IMR-90 (cell line): ENCODE measurements around the gene CTNNA2. TPM values are rescaled to one million over a fixed set of nuclear protein-coding genes. Genes with fewer than 3 reads are reported as not detected.

Experiments used
- ATAC-seq: fragments of 200-7000 bp; cut with Tn5 transposase; 2 replicates; pipeline ENCODE4 v1.9.1; 2020; ENCODE audit warnings: low read depth, mild to moderate bottlenecking, moderate library complexity
- BruUV-seq: library from RNA; stranded (reverse); fragments of 400-500 nt; replicated peaks from 2 replicates; lab custom pipeline; 2021; lab: Mats Ljungman, UMichigan
- CTCF ChIA-PET: fragments of 300-600 bp; formaldehyde crosslinking; extraction: SDS; loops from one replicate; lab custom pipeline; 2021; ENCODE audit warnings: antibody characterized with exemption; lab: Yijun Ruan, JAX
- POLR2A ChIA-PET: fragments of 300-600 bp; sonication (Branson Sonifier 250); formaldehyde crosslinking; loops from one replicate; lab custom pipeline; 2022; ENCODE audit warnings: antibody characterized with exemption; ENCODE audit not compliant: unreplicated experiment; lab: Charles Lee
- DNase-seq: peaks from one replicate; pipeline ENCODE4 v3.0.0; 2013
- H2AFZ ChIP-seq: replicated peaks from 2 replicates; pipeline ENCODE3; 2013; ENCODE audit warnings: low read length, mild to moderate bottlenecking; ENCODE audit not compliant: poor library complexity
- H2AK5ac ChIP-seq: 2 replicates; pipeline ENCODE4 v1.6.1; 2013; ENCODE audit warnings: low read depth, low read length, inconsistent platforms
- H2AK9ac ChIP-seq: replicated peaks from 2 replicates; pipeline ENCODE3; 2013; ENCODE audit warnings: mild to moderate bottlenecking, low read depth, low read length, moderate library complexity; ENCODE audit not compliant: poor library complexity
- H2BK120ac ChIP-seq: 2 replicates; pipeline ENCODE4 v1.6.1; 2013; ENCODE audit warnings: low read depth, low read length, inconsistent platforms
- H2BK15ac ChIP-seq: 3 replicates; pipeline ENCODE4 v1.6.1; 2013; ENCODE audit warnings: low read depth, low read length, inconsistent platforms
- H2BK20ac ChIP-seq: 2 replicates; pipeline ENCODE4 v1.6.1; 2013; ENCODE audit warnings: low read depth, mild to moderate bottlenecking, inconsistent platforms, low read length, moderate library complexity
- H2BK5ac ChIP-seq: 2 replicates; pipeline ENCODE4 v1.6.1; 2013; ENCODE audit warnings: mild to moderate bottlenecking, low read depth, low read length, inconsistent platforms; ENCODE audit not compliant: poor library complexity, severe bottlenecking
- H3K14ac ChIP-seq: replicated peaks from 2 replicates; pipeline ENCODE4 v1.6.1; 2013; ENCODE audit warnings: low read depth, low read length, inconsistent platforms
- H3K18ac ChIP-seq: 2 replicates; pipeline ENCODE4 v1.6.1; 2013; ENCODE audit warnings: low read depth, low read length, control low read depth
- H3K23ac ChIP-seq: 2 replicates; pipeline ENCODE4 v1.6.1; 2013; ENCODE audit warnings: low read depth, low read length, inconsistent platforms
- H3K27ac ChIP-seq: 2 replicates; pipeline ENCODE4 v1.5.1; 2013; ENCODE audit warnings: mild to moderate bottlenecking, control low read depth, low read length; ENCODE audit not compliant: insufficient read depth
- H3K27me3 ChIP-seq: 2 replicates; pipeline ENCODE4 v1.6.1; 2013; ENCODE audit warnings: low read length; ENCODE audit not compliant: control insufficient read depth, insufficient read depth
- H3K36me3 ChIP-seq: 2 replicates; pipeline ENCODE4 v1.6.1; 2013; ENCODE audit warnings: low read length, mixed read lengths; ENCODE audit not compliant: control insufficient read depth, insufficient read depth
- H3K4ac ChIP-seq: 2 replicates; pipeline ENCODE4 v1.6.1; 2013; ENCODE audit warnings: low read depth, low read length, inconsistent platforms
- H3K4me1 ChIP-seq: 2 replicates; pipeline ENCODE4 v1.6.1; 2013; ENCODE audit warnings: low read length, mixed read lengths; ENCODE audit not compliant: control insufficient read depth, insufficient read depth
- H3K4me2 ChIP-seq: 2 replicates; pipeline ENCODE4 v1.6.1; 2013; ENCODE audit warnings: low read depth, mild to moderate bottlenecking, control low read depth, low read length, moderate library complexity
- H3K4me3 ChIP-seq: 2 replicates; pipeline ENCODE4 v1.5.1; 2013; ENCODE audit warnings: low read depth, mild to moderate bottlenecking, control low read depth, low read length, moderate library complexity; ENCODE audit not compliant: insufficient read depth
- H3K56ac ChIP-seq: 2 replicates; pipeline ENCODE4 v1.6.1; 2013; ENCODE audit warnings: low read length, inconsistent platforms; ENCODE audit not compliant: insufficient read depth; ENCODE audit errors: extremely low read depth
- H3K79me1 ChIP-seq, 2 experiments: 2 replicates each; pipeline ENCODE4 v1.6.1; 2013; ENCODE audit warnings: low read length in 2 of 2, inconsistent platforms in 1 of 2, low read depth in 1 of 2
- H3K9ac ChIP-seq: 2 replicates; pipeline ENCODE4 v1.6.1; 2013; ENCODE audit warnings: low read depth, low read length, control low read depth
- H3K9me1 ChIP-seq: 2 replicates; pipeline ENCODE4 v1.6.1; 2013; ENCODE audit warnings: low read length, inconsistent platforms; ENCODE audit not compliant: insufficient read depth
- H3K9me3 ChIP-seq: 2 replicates; pipeline ENCODE4 v1.6.1; 2013; ENCODE audit warnings: low read length; ENCODE audit not compliant: control insufficient read depth, insufficient read depth
- H4K20me1 ChIP-seq: 2 replicates; pipeline ENCODE4 v1.6.1; 2013; ENCODE audit warnings: low read length, inconsistent platforms; ENCODE audit not compliant: insufficient read depth
- H4K5ac ChIP-seq: 2 replicates; pipeline ENCODE4 v1.6.1; 2013; ENCODE audit warnings: mild to moderate bottlenecking, low read depth, low read length, control low read depth
- H4K8ac ChIP-seq, 2 experiments: 2 replicates each; pipeline ENCODE4 v1.6.1; 2013; ENCODE audit warnings: low read depth in 2 of 2, low read length in 2 of 2, control low read depth in 1 of 2, inconsistent platforms in 1 of 2
- H4K91ac ChIP-seq: 2 replicates; pipeline ENCODE4 v1.6.1; 2013; ENCODE audit warnings: low read depth, low read length, inconsistent platforms; ENCODE audit not compliant: insufficient read depth
- BHLHE40 ChIP-seq: fragments of 150-350 bp; IDR thresholded peaks from 2 replicates; pipeline ENCODE4 v1.6.1; 2016; ENCODE audit warnings: mild to moderate bottlenecking, low read depth, low read length
- CEBPB ChIP-seq: IDR thresholded peaks from 2 replicates; pipeline ENCODE4 v1.6.1; 2012; ENCODE audit warnings: low read depth, low read length, improper control_type of control experiment
- CHD1 ChIP-seq: IDR thresholded peaks from 2 replicates; pipeline ENCODE4 v1.6.1; 2012; ENCODE audit warnings: low read depth, low read length, improper control_type of control experiment
- CTCF ChIP-seq: conservative IDR thresholded peaks from 2 replicates; pipeline ENCODE4 v1.5.1; 2012; ENCODE audit warnings: mild to moderate bottlenecking, low read depth, low read length, improper control_type of control experiment
- FOS ChIP-seq: fragments of 150-350 bp; IDR thresholded peaks from 2 replicates; pipeline ENCODE4 v1.6.1; 2016; ENCODE audit warnings: low read depth, low read length
- MAFK ChIP-seq: IDR thresholded peaks from 2 replicates; pipeline ENCODE4 v1.6.1; 2012; ENCODE audit warnings: low read depth, low read length, improper control_type of control experiment
- MAZ ChIP-seq: IDR thresholded peaks from 2 replicates; pipeline ENCODE4 v1.6.1; 2012; ENCODE audit warnings: low read depth, mild to moderate bottlenecking, low read length, improper control_type of control experiment, moderate library complexity, borderline replicate concordance
- MXI1 ChIP-seq: IDR thresholded peaks from 2 replicates; pipeline ENCODE4 v1.6.1; 2012; ENCODE audit warnings: low read depth, mild to moderate bottlenecking, low read length, moderate library complexity, borderline replicate concordance
- NFE2L2 ChIP-seq: fragments of 150-350 bp; IDR thresholded peaks from 2 replicates; pipeline ENCODE4 v1.6.1; 2016; ENCODE audit warnings: low read depth, mild to moderate bottlenecking, low read length
- POLR2A ChIP-seq: IDR thresholded peaks from 2 replicates; pipeline ENCODE4 v1.6.1; 2012; ENCODE audit warnings: mild to moderate bottlenecking, low read depth, low read length
- RAD21 ChIP-seq: IDR thresholded peaks from 2 replicates; pipeline ENCODE4 v1.6.1; 2012; ENCODE audit warnings: low read length, improper control_type of control experiment
- RCOR1 ChIP-seq: IDR thresholded peaks from 2 replicates; pipeline ENCODE4 v1.6.1; 2012; ENCODE audit warnings: mild to moderate bottlenecking, low read length, improper control_type of control experiment; ENCODE audit not compliant: insufficient replicate concordance
- RFX5 ChIP-seq: IDR thresholded peaks from 2 replicates; pipeline ENCODE4 v1.8.0; 2012; ENCODE audit warnings: low read depth, mild to moderate bottlenecking, low read length, moderate library complexity
- SMC3 ChIP-seq: fragments of 150-350 bp; IDR thresholded peaks from 2 replicates; pipeline ENCODE4 v1.6.1; 2016; ENCODE audit warnings: low read depth, mild to moderate bottlenecking, antibody characterized with exemption, low read length, moderate library complexity
- USF2 ChIP-seq: fragments of 150-350 bp; IDR thresholded peaks from 2 replicates; pipeline ENCODE4 v1.6.1; 2017; ENCODE audit warnings: mild to moderate bottlenecking, antibody characterized with exemption, low read length, low read depth
- WGBS, 2 experiments: methylation state at CpG; one replicate each; pipeline versions ENCODE4 v1.1.5 to v1.1.7; 2013; ENCODE audit warnings: missing lambda C conversion rate in 2 of 2; ENCODE audit not compliant: insufficient read length in 1 of 2; ENCODE audit errors: extremely low coverage in 2 of 2; 5-methylcytosine and 5-hydroxymethylcytosine counted together
- dilution Hi-C: fragments of 300-500 bp; cut with HindIII; formaldehyde crosslinking; loops from one replicate; pipeline ENCODE4 v1.14.3; 2018; ENCODE audit warnings: low sequenced_read_pairs; ENCODE audit not compliant: unreplicated experiment
- in situ Hi-C: fragments of 300-500 bp; cut with MboI; formaldehyde crosslinking; loops from 3 replicates; pipeline ENCODE4 v1.14.3; 2019; ENCODE audit warnings: low sequenced_read_pairs, inconsistent platforms, mixed read lengths
- intact Hi-C: fragments of 100-400 bp; cut with micrococcal nuclease; formaldehyde crosslinking; loops from 2 replicates; pipeline ENCODE4 v1.10.0; 2022
- polyA plus RNA-seq, 3 experiments: library from polyadenylated mRNA; depleted of rRNA; stranded (reverse); fragments of >200 nt; gene quantifications; 2 replicates each; pipeline ENCODE4 v1.2.3, GENCODE V29; 2012; ENCODE audit warnings: low replicate concordance in 1 of 3
- total RNA-seq: library from RNA; depleted of rRNA; stranded (reverse); fragments of >200 nt; gene quantifications from 2 replicates; pipeline ENCODE4 v1.2.3, GENCODE V29; 2012
- TF ChIP-seq, protein P1 (sequence below): fragments of 150-350 bp; IDR thresholded peaks from 2 replicates; pipeline ENCODE4 v1.6.1; 2016; ENCODE audit warnings: low read depth, mild to moderate bottlenecking, low read length, moderate library complexity, borderline replicate concordance

Gene CTNNA2
- total and polyA plus RNA-seq, 2 of the 4 experiments (the other 2 are of a cell fraction): not detected

DNA sequence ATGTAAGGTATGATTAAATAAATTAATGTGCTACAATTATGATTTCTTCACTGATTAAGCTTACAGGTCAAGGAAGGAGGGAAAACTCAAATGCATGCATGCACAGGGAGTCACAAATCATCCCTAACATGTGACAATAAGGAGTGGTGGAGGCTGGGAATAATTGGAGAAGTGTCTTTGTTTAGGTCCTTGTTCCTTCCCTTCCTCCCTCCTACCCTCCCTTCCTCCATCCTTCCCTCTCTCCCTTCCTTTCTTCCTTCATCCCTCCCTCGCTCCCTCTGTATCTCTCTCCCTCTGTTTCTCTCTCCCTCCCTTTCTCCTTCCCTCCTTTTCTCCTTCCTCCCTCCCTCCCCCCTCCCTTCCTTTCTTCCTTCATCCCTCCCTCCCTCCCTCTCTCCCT lies 337.1 kb downstream of the CTNNA2 start:
- Histone ChIP-seq H3K4ac (no peak overlapping the region), H3K4me2 (no peak overlapping the region), H3K14ac (no peak overlapping the region), H2AK9ac (no peak overlapping the region), H4K20me1 (no peaks in the 10 kb centered on the region), H3K56ac (no peak overlapping the region), H3K4me1 (no peaks in the 10 kb centered on the region), H3K9me1 (no peaks in the 10 kb centered on the region), H3K18ac (no peak overlapping the region), H3K36me3 (no peaks in the 10 kb centered on the region), H2BK120ac (no peak overlapping the region), H3K79me1 (no peaks in the 10 kb centered on the region), H2BK5ac (no peak overlapping the region), H3K9ac (no peak overlapping the region), H3K9me3 (no peaks in the 10 kb centered on the region), H4K8ac (no peak overlapping the region), H2AFZ (no peak overlapping the region), H3K27me3 (no peaks in the 10 kb centered on the region), H3K4me3 (no peak overlapping the region), H2BK20ac (no peak overlapping the region), H2BK15ac (no peak overlapping the region), H4K91ac (no peak overlapping the region), H3K23ac (no peak overlapping the region), H2AK5ac (no peak overlapping the region), H3K27ac (no peak overlapping the region), H4K5ac (no peak overlapping the region)
- no peak for ATAC-seq
- intact Hi-C loops (no loop called here), dilution Hi-C loops (no loop called here), in situ Hi-C loops (loop anchor here (10.0 kb wide), 1 partner anchor 195 kb away; no protein-coding TSS in a partner anchor)
- BruUV-seq: no TSS peak
- WGBS, 2 experiments: no CpG with 5 or more reads among the region's 1 CpG
- CTCF ChIA-PET: no interaction called here
- no peak for TF ChIP-seq USF2
- TF ChIP-seq MXI1: no peak
- TF ChIP-seq RCOR1: no peak
- no peak for TF ChIP-seq CEBPB
- TF ChIP-seq POLR2A: no peak
- no peak for TF ChIP-seq RFX5
- TF ChIP-seq MAFK: no peak
- no peak for TF ChIP-seq MAZ
- no peak for TF ChIP-seq SMC3
- TF ChIP-seq CHD1: no peak
- TF ChIP-seq, protein P1, sequence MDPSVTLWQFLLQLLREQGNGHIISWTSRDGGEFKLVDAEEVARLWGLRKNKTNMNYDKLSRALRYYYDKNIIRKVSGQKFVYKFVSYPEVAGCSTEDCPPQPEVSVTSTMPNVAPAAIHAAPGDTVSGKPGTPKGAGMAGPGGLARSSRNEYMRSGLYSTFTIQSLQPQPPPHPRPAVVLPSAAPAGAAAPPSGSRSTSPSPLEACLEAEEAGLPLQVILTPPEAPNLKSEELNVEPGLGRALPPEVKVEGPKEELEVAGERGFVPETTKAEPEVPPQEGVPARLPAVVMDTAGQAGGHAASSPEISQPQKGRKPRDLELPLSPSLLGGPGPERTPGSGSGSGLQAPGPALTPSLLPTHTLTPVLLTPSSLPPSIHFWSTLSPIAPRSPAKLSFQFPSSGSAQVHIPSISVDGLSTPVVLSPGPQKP: no peak
- no peak for TF ChIP-seq RAD21
- TF ChIP-seq BHLHE40: no peak
- no peak for TF ChIP-seq FOS
- TF ChIP-seq NFE2L2: no peak
- TF ChIP-seq CTCF: no peak
- POLR2A ChIA-PET: no interaction called here
- DNase-seq: no peak
